GM06990 (cell line): Measurements from ENCODE around the gene UBXN11.
A peak's percentile ranks its signal among the peaks of the same experiment; 100 is the strongest.

ENCODE experiments used
- DNase-seq: peaks from one replicate; pipeline ENCODE4 v3.0.0-alpha.2; 2011; ENCODE audit not compliant: insufficient read length; ENCODE audit errors: extremely low read depth
- H3K27me3 ChIP-seq: replicated peaks from 2 replicates; pipeline ENCODE4 v1.6.0; 2011; ENCODE audit warnings: low read length; ENCODE audit not compliant: control insufficient read depth, insufficient read depth
- H3K36me3 ChIP-seq: 2 replicates; pipeline ENCODE4 v1.5.1; 2011; ENCODE audit warnings: low read length; ENCODE audit not compliant: control insufficient read depth, insufficient read depth
- H3K4me3 ChIP-seq: replicated peaks from 2 replicates; pipeline ENCODE4 v1.5.1; 2011; ENCODE audit warnings: low read depth, mild to moderate bottlenecking, control low read depth, low read length
- CTCF ChIP-seq: IDR thresholded peaks from 2 replicates; pipeline ENCODE4 v1.5.1; 2011; ENCODE audit warnings: low read length, control low read depth, mild to moderate bottlenecking, inconsistent platforms; ENCODE audit not compliant: insufficient read depth, poor library complexity, severe bottlenecking

Gene UBXN11

GRCh38 chr1:26275580-26276431, 30.6 kb downstream of the UBXN11 start:
- H3K27me3 ChIP-seq, result no peaks in the 10 kb centered on the region
- peaks cover 4% of the 10 kb centered on the region for H3K36me3 ChIP-seq
- TF ChIP-seq CTCF, result peak; percentile 86
- H3K4me3 ChIP-seq, result no peak overlapping the region
- DNase-seq, result no peak

- H3K27me3 ChIP-seq, result no peaks in the 10 kb centered on the region
- DNase-seq, result no peak
- H3K36me3 ChIP-seq, result peaks cover 4% of the 10 kb centered on the region
- no peak for TF ChIP-seq CTCF
- no peak overlapping the region for H3K4me3 ChIP-seq
Measured at GRCh38 chr1:26274801-26275425, 31.5 kb downstream of the UBXN11 start.

- peaks cover 13% of the 10 kb centered on the region for H3K36me3 ChIP-seq
- no peak for TF ChIP-seq CTCF
- DNase-seq, result no peak
- no peaks in the 10 kb centered on the region for H3K27me3 ChIP-seq
- H3K4me3 ChIP-seq, result no peak overlapping the region
Measured at GRCh38 chr1:26269198-26269550, 37.3 kb downstream of the UBXN11 start.

GRCh38 chr1:26268290-26269197, 37.9 kb downstream of the UBXN11 start:
- DNase-seq, result no peak
- no peak for TF ChIP-seq CTCF
- Histone ChIP-seq H3K4me3 (no peak overlapping the region), H3K27me3 (no peaks in the 10 kb centered on the region), H3K36me3 (peaks cover 13% of the 10 kb centered on the region)

GRCh38 chr1:26265405-26265804, 41.0 kb downstream of the UBXN11 start:
- Histone ChIP-seq H3K27me3 (no peaks in the 10 kb centered on the region), H3K4me3 (no peak overlapping the region), H3K36me3 (peaks cover 11% of the 10 kb centered on the region)
- DNase-seq, result no peak
- TF ChIP-seq CTCF, result no peak
